Bronchial epithelial cell (primary cell): ENCODE data around the gene ANO4. TPM values are rescaled to one million over a fixed set of nuclear protein-coding genes. Genes with fewer than 3 reads are reported as not detected.

Source experiments
- DNase-seq: peaks from one replicate; pipeline ENCODE4 v3.0.0-alpha.2; 2010; ENCODE audit warnings: low read depth
- FAIRE-seq: peaks from 2 replicates; lab custom pipeline; 2011; peaks lifted over from hg19 to GRCh38; lab: Jason Lieb, UNC
- H3K27me3 ChIP-seq: 2 replicates; pipeline ENCODE4 v1.5.1; 2011; ENCODE audit warnings: low read length; ENCODE audit not compliant: control insufficient read depth, insufficient read depth
- H3K36me3 ChIP-seq: 2 replicates; pipeline ENCODE4 v1.5.1; 2011; ENCODE audit warnings: low read length; ENCODE audit not compliant: control insufficient read depth, insufficient read depth
- H3K4me3 ChIP-seq: 2 replicates; pipeline ENCODE4 v1.5.1; 2011; ENCODE audit warnings: mild to moderate bottlenecking, low read depth, low read length, control low read depth
- CTCF ChIP-seq: IDR thresholded peaks from 2 replicates; pipeline ENCODE4 v1.5.1; 2011; ENCODE audit warnings: mild to moderate bottlenecking, moderate library complexity, low read length, control low read depth, inconsistent platforms; ENCODE audit not compliant: insufficient read depth, severe bottlenecking
- total RNA-seq: library from RNA; depleted of rRNA; stranded (reverse); fragments of >200 nt; gene quantifications from 2 replicates; pipeline ENCODE4 v1.2.1, GENCODE V29; 2014

The ANO4 gene
- total RNA-seq, 1 donor from 2014 or later = 2.4 TPM

GRCh38 chr12:101077791-101078528 lies 283.4 kb downstream of the ANO4 start:
- no peak for DNase-seq
- no peak overlapping the region for H3K4me3 ChIP-seq
- no peaks in the 10 kb centered on the region for H3K36me3 ChIP-seq
- no peaks in the 10 kb centered on the region for H3K27me3 ChIP-seq
- TF ChIP-seq CTCF = no peak
- FAIRE-seq = no peak

GRCh38 chr12:101078536-101079285 lies 284.1 kb downstream of the ANO4 start:
- no peaks in the 10 kb centered on the region for H3K36me3 ChIP-seq
- no peak for DNase-seq
- H3K27me3 ChIP-seq = no peaks in the 10 kb centered on the region
- FAIRE-seq = no peak
- TF ChIP-seq CTCF = no peak
- no peak overlapping the region for H3K4me3 ChIP-seq

- H3K27me3 ChIP-seq = no peaks in the 10 kb centered on the region
- no peak for TF ChIP-seq CTCF
- no peak for DNase-seq
- no peaks in the 10 kb centered on the region for H3K36me3 ChIP-seq
- no peak overlapping the region for H3K4me3 ChIP-seq
- FAIRE-seq = no peak
Measured at GRCh38 chr12:101082706-101083105, 288.1 kb downstream of the ANO4 start.

- TF ChIP-seq CTCF = no peak
- DNase-seq (no peak), FAIRE-seq (no peak)
- Histone ChIP-seq H3K27me3 (no peaks in the 10 kb centered on the region), H3K36me3 (no peaks in the 10 kb centered on the region), H3K4me3 (no peak overlapping the region)
Measured at GRCh38 chr12:101086490-101087135, 292.0 kb downstream of the ANO4 start.

GRCh38 chr12:101087920-101088319 lies 293.3 kb downstream of the ANO4 start:
- Histone ChIP-seq H3K4me3 (no peak overlapping the region), H3K27me3 (no peaks in the 10 kb centered on the region), H3K36me3 (no peaks in the 10 kb centered on the region)
- FAIRE-seq (no peak), DNase-seq (no peak)
- no peak for TF ChIP-seq CTCF
